Heart left ventricle (tissue), 16 donors: ENCODE results near the gene PRDM16. TPM values are rescaled to one million over a fixed set of nuclear protein-coding genes. Genes with fewer than 3 reads are reported as not detected.

Source experiments
- ATAC-seq, 4 donors: fragments of 200-7000 bp; cut with Tn5 transposase; one replicate each; pipeline ENCODE4 v1.9.1; 2020 to 2022; ENCODE audit warnings: moderate library complexity in 4 of 4, mild to moderate bottlenecking in 3 of 4, moderate number of reproducible peaks in 1 of 4
- DNase-seq, 5 donors: peaks; one replicate each; pipeline ENCODE4 v3.0.0-alpha.2; 2020
- H3K27ac ChIP-seq, 12 donors: fragments of 200-600 bp; sonication (generic) in 4 of 12; one replicate each; pipeline versions ENCODE4 v1.5.0 to v1.8.0; 2016 to 2022; ENCODE audit warnings: mild to moderate bottlenecking in 2 of 12
- H3K27me3 ChIP-seq, 9 donors: fragments of 200-600 bp; sonication (generic) in 2 of 9; one replicate each; pipeline versions ENCODE4 v1.5.1 to v1.8.0; 2016 to 2022; ENCODE audit warnings: mild to moderate bottlenecking in 3 of 9
- H3K36me3 ChIP-seq, 9 donors: fragments of 200-600 bp; sonication (generic) in 2 of 9; one replicate each; pipeline versions ENCODE4 v1.5.0 to v1.8.0; 2018 to 2022; ENCODE audit warnings: mild to moderate bottlenecking in 2 of 9
- H3K4me1 ChIP-seq, 12 donors: fragments of 200-600 bp; sonication (generic) in 4 of 12; one replicate each; pipeline versions ENCODE4 v1.5.0 to v1.8.0; 2016 to 2022; ENCODE audit warnings: mild to moderate bottlenecking in 3 of 12
- H3K4me3 ChIP-seq, 12 donors: fragments of 200-600 bp; sonication (generic) in 4 of 12; one replicate each; pipeline versions ENCODE4 v1.5.0 to v1.8.0; 2017 to 2022; ENCODE audit warnings: mild to moderate bottlenecking in 9 of 12, moderate library complexity in 4 of 12
- H3K9me3 ChIP-seq, 12 donors: fragments of 200-600 bp; sonication (generic) in 4 of 12; one replicate each; pipeline versions ENCODE4 v1.5.0 to v1.8.0; 2016 to 2022; ENCODE audit warnings: mild to moderate bottlenecking in 1 of 12
- CTCF ChIP-seq, 12 donors: fragments of 200-600 bp; sonication (generic) in 4 of 12; IDR thresholded peaks; one replicate each; pipeline versions ENCODE4 v1.5.0 to v1.8.0; 2018 to 2022; ENCODE audit warnings: antibody characterized with exemption in 12 of 12, mild to moderate bottlenecking in 5 of 12
- POLR2A ChIP-seq, 2 donors: fragments of 450-650 bp; IDR thresholded peaks; one replicate each; pipeline ENCODE4 v1.6.1; 2017; ENCODE audit warnings: antibody characterized with exemption in 2 of 2, mild to moderate bottlenecking in 2 of 2, moderate library complexity in 2 of 2
- WGBS, 4 donors: extraction: QIAGEN DNeasy Blood & Tissue Kit in 2 of 4; methylation state at CpG; one replicate each; pipeline versions ENCODE4 v1.1.5 to v1.1.7; 2013 to 2018; 5-methylcytosine and 5-hydroxymethylcytosine counted together
- intact Hi-C, 10 donors: fragments of 100-400 bp; cut with DNase I; formaldehyde crosslinking; loops; one replicate each; pipeline versions ENCODE4 v1.11.1 to v1.14.2; 2022
- polyA plus RNA-seq, 2 donors: library from polyadenylated mRNA; stranded (reverse); fragments of 200-250 nt; gene quantifications; one replicate each; pipeline ENCODE4 v1.2.3, GENCODE V29; 2013
- total RNA-seq, 9 donors: library from RNA; depleted of rRNA in 2 of 9; stranded (reverse); fragments of >200 nt in 2 of 9; fragmentation: NEBNext Ultra II Directional in 3 of 9; extraction: Animal tissue kit (Norgen Biotek cat#: 25700) in 3 of 9; gene quantifications; one replicate each; pipeline versions ENCODE4 v1.1.0 to v1.2.4, GENCODE V29; 2016 to 2023
- donor health status: ischemic (EF 13 %, LVEDD 7.1; RV severe dilation, severe dysfunction).
- donor health status: healthy with polysubstance abuse.
- donor health status: DM: no; HTN: yes; CAD: no.
- donor health status: DM: no; HTN: no; CAD: no.
- donor health status: ischemic (EF 25% LVEDD 6.9; RV normal size, moderate dysfunction).
- donor health status: ischemic (EF 25% LVEDD 5.7; RV mildly dilated, moderate dysfunction).
- donor health status: healthy.
- donor health status: DM: yes; HTN: yes; CAD: no.
- donor health status: ischemic (EF 35%, LVEDD 5.7; RV mildly dilated, moderate dysfunction).
- donor health status: nonischemic (EF 11% LVEDD 7.7; RV severe dilation, severe dysfunction).
- donor health status: DM: yes; HTN: yes; CAD: no.
- donor health status: PGD.
- donor health status: ischemic (EF 29% LVEDD 5.4; RV normal size, mild dysfunction).
- donor health status: nonischemic (EF 23%, LVEDD 6.1; RV moderate dilation, normal function).

PRDM16 gene
- total and polyA plus RNA-seq, 11 donors, result 6.0 to 22.7 (median 14.0) TPM

GRCh38 chr1:3467096-3468036, 398.4 kb downstream of the PRDM16 start:
- Histone ChIP-seq H3K27me3 (no peaks in the 10 kb centered on the region), H3K9me3 (no peaks in the 10 kb centered on the region), H3K36me3 (no peaks in the 10 kb centered on the region), H3K27ac (no peak overlapping the region), H3K4me3 (no peak overlapping the region), H3K4me1 (peaks cover 0 to 12% (median 8%) of the 10 kb centered on the region in 12 donors)
- ATAC-seq (no peak), DNase-seq (peak in 3 of 5 donors; percentile 22 to 49 (median 24))
- 85 to 92% (median 88%) methylated on average over 16 to 35 of the region's 35 CpGs for WGBS, 4 donors
- intact Hi-C loops, result no loop called here
- TF ChIP-seq CTCF (IDR thresholded peaks at IDR 0.05) (no peak), POLR2A (IDR thresholded peaks at IDR 0.05) (no peak)

GRCh38 chr1:3468236-3469103, 399.5 kb downstream of the PRDM16 start:
- ATAC-seq, result no peak
- Histone ChIP-seq H3K4me1 (peaks cover 0 to 12% (median 8%) of the 10 kb centered on the region in 12 donors), H3K36me3 (no peaks in the 10 kb centered on the region), H3K27me3 (no peaks in the 10 kb centered on the region), H3K27ac (no peak overlapping the region), H3K4me3 (no peak overlapping the region), H3K9me3 (no peaks in the 10 kb centered on the region)
- TF ChIP-seq POLR2A (IDR thresholded peaks at IDR 0.05), result no peak
- TF ChIP-seq CTCF (IDR thresholded peaks at IDR 0.05), result no peak
- intact Hi-C loops, result no loop called here
- peak in 3 of 5 donors; percentile 20 to 54 (median 22) for DNase-seq
- 86 to 92% (median 89%) methylated on average over 19 to 34 of the region's 34 CpGs for WGBS, 4 donors

GRCh38 chr1:3469104-3469848, 400.3 kb downstream of the PRDM16 start:
- no peaks in the 10 kb centered on the region for H3K36me3 ChIP-seq
- intact Hi-C loops, result no loop called here
- TF ChIP-seq POLR2A (IDR thresholded peaks at IDR 0.05), result no peak
- peaks cover 0 to 12% (median 8%) of the 10 kb centered on the region in 12 donors for H3K4me1 ChIP-seq
- H3K9me3 ChIP-seq, result no peaks in the 10 kb centered on the region
- H3K4me3 ChIP-seq, result no peak overlapping the region
- no peaks in the 10 kb centered on the region for H3K27me3 ChIP-seq
- no peak overlapping the region for H3K27ac ChIP-seq
- ATAC-seq (no peak), DNase-seq (peak in 3 of 5 donors; percentile 19 to 46 (median 23))
- WGBS, 4 donors, result 92 to 93% (median 93%) methylated on average over 29 to 31 of the region's 31 CpGs
